DOHH2 (cell line): ENCODE measurements around the gene TAS2R13.

Source experiments
- H3F3A ChIP-seq: fragments of 200-600 bp; sonication (generic), shearing (Covaris generic); 2 replicates; pipeline ENCODE4 v1.6.0; 2016; ENCODE audit warnings: antibody characterized with exemption, mild to moderate bottlenecking; ENCODE audit not compliant: control insufficient read depth, insufficient read depth
- H3K27ac ChIP-seq: fragments of 200-600 bp; sonication (generic); 2 replicates; pipeline ENCODE4 v1.5.1; 2014; ENCODE audit warnings: low read depth, mild to moderate bottlenecking, low read length, moderate library complexity
- H3K27me3 ChIP-seq: fragments of 200-600 bp; sonication (generic); 2 replicates; pipeline ENCODE4 v1.6.1; 2014; ENCODE audit warnings: mild to moderate bottlenecking, low read length, mixed read lengths; ENCODE audit not compliant: control insufficient read depth
- H3K36me3 ChIP-seq: fragments of 200-600 bp; sonication (generic); 2 replicates; pipeline ENCODE4 v1.6.1; 2014; ENCODE audit warnings: mild to moderate bottlenecking, low read length, moderate library complexity, mixed read lengths; ENCODE audit not compliant: control insufficient read depth
- H3K4me1 ChIP-seq: fragments of 200-600 bp; sonication (generic); 2 replicates; pipeline ENCODE4 v1.6.1; 2014; ENCODE audit warnings: mild to moderate bottlenecking, low read length, mixed read lengths; ENCODE audit not compliant: control insufficient read depth
- H3K4me2 ChIP-seq: fragments of 200-600 bp; sonication (generic); 2 replicates; pipeline ENCODE4 v1.6.0; 2014; ENCODE audit warnings: mild to moderate bottlenecking, low read length, moderate library complexity
- H3K4me3 ChIP-seq: fragments of 200-600 bp; sonication (generic); 2 replicates; pipeline ENCODE4 v1.5.1; 2014; ENCODE audit warnings: mild to moderate bottlenecking, low read length, mixed read lengths
- H3K79me2 ChIP-seq: fragments of 200-600 bp; sonication (generic); 2 replicates; pipeline ENCODE4 v1.6.1; 2014; ENCODE audit warnings: mild to moderate bottlenecking, low read length, mixed read lengths; ENCODE audit not compliant: control insufficient read depth
- H3K9me2 ChIP-seq: fragments of 200-600 bp; sonication (generic); replicated peaks from 2 replicates; pipeline ENCODE4 v1.6.1; 2014; ENCODE audit warnings: mild to moderate bottlenecking, low read length, mixed read lengths; ENCODE audit not compliant: control insufficient read depth
- H3K9me3 ChIP-seq: fragments of 200-600 bp; sonication (generic); 2 replicates; pipeline ENCODE4 v1.6.1; 2014; ENCODE audit warnings: antibody characterized with exemption, low read length, mixed read lengths; ENCODE audit not compliant: control insufficient read depth, insufficient read depth
- H4K20me1 ChIP-seq: fragments of 200-600 bp; sonication (generic); 2 replicates; pipeline ENCODE4 v1.6.0; 2014; ENCODE audit warnings: low read depth, mild to moderate bottlenecking, antibody characterized with exemption, low read length, moderate library complexity; ENCODE audit not compliant: control insufficient read depth, insufficient read depth
- EZH2phosphoT487 ChIP-seq: fragments of 200-600 bp; sonication (generic); IDR thresholded peaks from 2 replicates; pipeline ENCODE4 v1.6.1; 2017; ENCODE audit warnings: borderline replicate concordance, mild to moderate bottlenecking, antibody characterized with exemption, low read length, moderate library complexity, mixed read lengths
- TF ChIP-seq, protein P1 (sequence below): fragments of 200-600 bp; sonication (generic); IDR thresholded peaks from one replicate; pipeline ENCODE4 v1.5.1; 2014; ENCODE audit warnings: antibody characterized with exemption, mild to moderate bottlenecking, low read depth, low read length; ENCODE audit not compliant: poor library complexity, severe bottlenecking

TAS2R13 gene

DNA sequence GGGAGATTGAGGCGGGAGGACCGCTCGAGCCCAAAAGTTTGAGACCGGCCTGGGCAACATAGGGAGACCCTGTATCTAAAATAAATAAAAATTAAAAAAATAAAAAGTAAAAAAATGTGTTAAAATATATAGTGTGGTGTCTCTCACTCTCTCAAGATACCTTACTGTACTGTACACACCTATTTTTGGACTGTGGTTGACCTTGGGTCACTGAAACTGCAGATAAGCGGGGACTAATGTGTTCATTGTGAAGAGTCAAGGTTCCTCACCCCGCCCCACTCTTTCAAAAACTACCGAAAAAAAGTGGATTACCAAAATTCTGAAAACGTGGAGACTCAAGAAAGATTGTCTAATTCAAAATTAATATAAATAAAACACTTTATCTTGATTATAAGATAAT, 1.0 kb upstream of the TAS2R13 start:
- Histone ChIP-seq H3K9me3 (no peaks in the 10 kb centered on the region), H3K27ac (no peak overlapping the region), H3K9me2 (no peaks in the 10 kb centered on the region), H3F3A (no peaks in the 10 kb centered on the region), H3K36me3 (no peaks in the 10 kb centered on the region), H4K20me1 (no peaks in the 10 kb centered on the region), H3K79me2 (no peaks in the 10 kb centered on the region), H3K27me3 (no peaks in the 10 kb centered on the region), H3K4me3 (no peak overlapping the region), H3K4me1 (no peaks in the 10 kb centered on the region), H3K4me2 (no peak overlapping the region)
- TF ChIP-seq EZH2phosphoT487: no peak
- TF ChIP-seq, protein P1, sequence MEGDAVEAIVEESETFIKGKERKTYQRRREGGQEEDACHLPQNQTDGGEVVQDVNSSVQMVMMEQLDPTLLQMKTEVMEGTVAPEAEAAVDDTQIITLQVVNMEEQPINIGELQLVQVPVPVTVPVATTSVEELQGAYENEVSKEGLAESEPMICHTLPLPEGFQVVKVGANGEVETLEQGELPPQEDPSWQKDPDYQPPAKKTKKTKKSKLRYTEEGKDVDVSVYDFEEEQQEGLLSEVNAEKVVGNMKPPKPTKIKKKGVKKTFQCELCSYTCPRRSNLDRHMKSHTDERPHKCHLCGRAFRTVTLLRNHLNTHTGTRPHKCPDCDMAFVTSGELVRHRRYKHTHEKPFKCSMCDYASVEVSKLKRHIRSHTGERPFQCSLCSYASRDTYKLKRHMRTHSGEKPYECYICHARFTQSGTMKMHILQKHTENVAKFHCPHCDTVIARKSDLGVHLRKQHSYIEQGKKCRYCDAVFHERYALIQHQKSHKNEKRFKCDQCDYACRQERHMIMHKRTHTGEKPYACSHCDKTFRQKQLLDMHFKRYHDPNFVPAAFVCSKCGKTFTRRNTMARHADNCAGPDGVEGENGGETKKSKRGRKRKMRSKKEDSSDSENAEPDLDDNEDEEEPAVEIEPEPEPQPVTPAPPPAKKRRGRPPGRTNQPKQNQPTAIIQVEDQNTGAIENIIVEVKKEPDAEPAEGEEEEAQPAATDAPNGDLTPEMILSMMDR: no peak

GRCh38 chr12:10904686-10905085, 4.7 kb downstream of the TAS2R13 start:
- no peaks in the 10 kb centered on the region for H3K9me3 ChIP-seq
- TF ChIP-seq, protein P1: no peak
- no peak for TF ChIP-seq EZH2phosphoT487
- H3K79me2 ChIP-seq: no peaks in the 10 kb centered on the region

DNA sequence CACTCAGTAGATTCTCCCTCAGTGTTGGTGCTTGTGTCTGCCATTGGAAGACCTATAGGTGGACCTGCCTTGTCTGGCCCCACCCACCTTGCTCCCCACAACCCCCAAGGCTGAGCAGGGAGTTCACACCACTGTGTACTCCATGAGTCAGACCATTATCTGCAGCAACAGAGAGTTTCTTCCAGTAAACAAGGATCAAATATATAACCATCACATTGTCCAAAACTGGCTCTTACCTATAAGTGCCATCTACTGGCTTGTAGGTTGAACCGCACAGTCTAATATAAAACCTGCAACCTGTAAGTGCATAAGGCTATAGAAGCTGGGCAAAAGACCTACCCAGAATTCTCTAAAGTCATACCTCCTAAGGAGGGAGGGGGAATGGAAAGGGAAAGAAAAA, 7.9 kb downstream of the TAS2R13 start:
- TF ChIP-seq EZH2phosphoT487: no peak
- no peaks in the 10 kb centered on the region for H3K9me3 ChIP-seq
- no peak overlapping the region for H3K4me2 ChIP-seq

More at GRCh38 chr12:10904686-10905085, 4.7 kb downstream of the TAS2R13 start:
- Histone ChIP-seq H3K36me3 (no peaks in the 10 kb centered on the region), H3K27me3 (no peaks in the 10 kb centered on the region), H3K4me1 (no peaks in the 10 kb centered on the region), H3K27ac (no peak overlapping the region), H3K9me2 (no peaks in the 10 kb centered on the region), H3F3A (no peaks in the 10 kb centered on the region), H4K20me1 (no peaks in the 10 kb centered on the region), H3K4me3 (no peak overlapping the region), H3K4me2 (no peak overlapping the region)

GRCh38 chr12:10900972-10901371, 8.4 kb downstream of the TAS2R13 start:
- no peaks in the 10 kb centered on the region for H3F3A ChIP-seq
- no peaks in the 10 kb centered on the region for H3K9me3 ChIP-seq
- H4K20me1 ChIP-seq: no peaks in the 10 kb centered on the region
- H3K4me1 ChIP-seq: no peaks in the 10 kb centered on the region
- H3K79me2 ChIP-seq: no peaks in the 10 kb centered on the region
- H3K27me3 ChIP-seq: no peaks in the 10 kb centered on the region
- TF ChIP-seq, protein P1: no peak
- TF ChIP-seq EZH2phosphoT487: no peak
- no peaks in the 10 kb centered on the region for H3K36me3 ChIP-seq
- H3K27ac ChIP-seq: no peak overlapping the region
- H3K4me3 ChIP-seq: no peak overlapping the region
- H3K4me2 ChIP-seq: no peak overlapping the region
- H3K9me2 ChIP-seq: no peaks in the 10 kb centered on the region

More for the DNA sequence above, 7.9 kb downstream of the TAS2R13 start:
- no peaks in the 10 kb centered on the region for H4K20me1 ChIP-seq
- H3K36me3 ChIP-seq: no peaks in the 10 kb centered on the region
- H3F3A ChIP-seq: no peaks in the 10 kb centered on the region
- no peaks in the 10 kb centered on the region for H3K27me3 ChIP-seq
- H3K4me1 ChIP-seq: no peaks in the 10 kb centered on the region
- no peaks in the 10 kb centered on the region for H3K79me2 ChIP-seq
- no peak overlapping the region for H3K4me3 ChIP-seq
- no peak overlapping the region for H3K27ac ChIP-seq
- H3K9me2 ChIP-seq: no peaks in the 10 kb centered on the region
